OCI-LY3 (cell line): ENCODE data around the gene MGST2.

Experiments used
- H2AFZ ChIP-seq: fragments of 200-600, 300-600 bp; shearing (Covaris generic); 2 replicates; pipeline ENCODE4 v1.6.0; 2014; ENCODE audit warnings: antibody characterized with exemption, low read depth, low read length
- H3K27ac ChIP-seq: fragments of 200-600, 300-600 bp; sonication (generic); 2 replicates; pipeline ENCODE4 v1.5.1; 2014; ENCODE audit warnings: mild to moderate bottlenecking, low read length, moderate library complexity, mixed read lengths
- H3K27me3 ChIP-seq: fragments of 200-600, 300-600 bp; sonication (generic); 2 replicates; pipeline ENCODE4 v1.6.1; 2014; ENCODE audit warnings: low read depth, low read length, mixed read lengths
- H3K36me3 ChIP-seq: fragments of 200-600, 300-600 bp; sonication (generic); replicated peaks from 2 replicates; pipeline ENCODE3; 2014; ENCODE audit warnings: low read depth, low read length, mixed read lengths
- H3K4me1 ChIP-seq: fragments of 300-600, 200-600 bp; sonication (generic); 2 replicates; pipeline ENCODE4 v1.6.1; 2014; ENCODE audit warnings: low read length, mixed read lengths
- H3K4me2 ChIP-seq: fragments of 200-600, 300-600 bp; sonication (generic); 2 replicates; pipeline ENCODE4 v1.6.1; 2014; ENCODE audit warnings: low read length, mixed read lengths
- H3K4me3 ChIP-seq: fragments of 300-600, 200-600 bp; sonication (generic); 2 replicates; pipeline ENCODE4 v1.5.1; 2014; ENCODE audit warnings: antibody characterized with exemption, mild to moderate bottlenecking, low read length, moderate library complexity
- H3K79me2 ChIP-seq: fragments of 300-600, 200-600 bp; shearing (Covaris generic); 2 replicates; pipeline ENCODE4 v1.6.1; 2014; ENCODE audit warnings: mild to moderate bottlenecking, low read length, mixed read lengths
- H3K9ac ChIP-seq: fragments of 300-600, 200-600 bp; shearing (Covaris generic); 2 replicates; pipeline ENCODE4 v1.6.0; 2014; ENCODE audit warnings: mild to moderate bottlenecking, low read length, moderate library complexity
- H3K9me3 ChIP-seq: fragments of 200-600, 300-600 bp; shearing (Covaris generic); 2 replicates; pipeline ENCODE4 v1.6.1; 2014; ENCODE audit warnings: low read length, mixed read lengths; ENCODE audit not compliant: insufficient read depth
- H4K20me1 ChIP-seq: fragments of 200-600, 300-600 bp; sonication (generic); 2 replicates; pipeline ENCODE4 v1.6.1; 2016; ENCODE audit warnings: low read length, mixed read lengths; ENCODE audit not compliant: insufficient read depth
- EZH2phosphoT487 ChIP-seq: fragments of 200-600 bp; shearing (Covaris generic); IDR thresholded peaks from 2 replicates; pipeline ENCODE4 v1.6.1; 2018; ENCODE audit warnings: antibody characterized with exemption, mixed run types, low read depth
- TF ChIP-seq, protein P1 (sequence below): fragments of 200-600, 300-600 bp; sonication (generic); IDR thresholded peaks from 2 replicates; pipeline ENCODE4 v1.5.1; 2014; ENCODE audit warnings: antibody characterized with exemption, low read length, low read depth

MGST2 gene

DNA sequence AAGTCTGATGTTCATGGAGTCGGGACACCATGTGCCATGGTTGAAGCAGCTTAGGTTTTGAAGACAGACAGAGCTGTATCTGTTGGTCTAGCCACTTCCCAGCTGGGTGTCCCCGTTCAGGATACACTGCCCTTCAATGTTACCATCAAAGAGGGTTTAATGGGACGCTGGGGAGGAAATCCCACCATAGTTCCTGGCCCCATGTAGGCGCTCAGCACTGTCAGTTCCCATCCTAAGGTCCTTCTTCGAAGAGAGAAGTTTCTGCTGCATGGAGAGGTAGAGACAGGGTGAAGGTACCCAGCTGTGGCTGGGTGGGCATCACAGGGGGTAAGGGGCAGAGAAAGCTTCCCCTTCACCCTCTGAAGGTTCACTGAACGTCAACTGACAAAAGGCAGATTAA lies 3.7 kb downstream of the MGST2 start:
- Histone ChIP-seq H3K4me1 (peaks cover 5% of the 10 kb centered on the region; the same call in 1 of the 2 replicates), H3K9me3 (no peaks in the 10 kb centered on the region), H3K27ac (no peak overlapping the region), H2AFZ (no peak overlapping the region), H3K79me2 (no peaks in the 10 kb centered on the region), H3K9ac (no peak overlapping the region), H3K36me3 (no peaks in the 10 kb centered on the region), H4K20me1 (no peaks in the 10 kb centered on the region), H3K4me2 (no peak overlapping the region), H3K27me3 (peaks cover 5% of the 10 kb centered on the region; the same call in 1 of the 2 replicates), H3K4me3 (no peak overlapping the region)
- TF ChIP-seq, protein P1, sequence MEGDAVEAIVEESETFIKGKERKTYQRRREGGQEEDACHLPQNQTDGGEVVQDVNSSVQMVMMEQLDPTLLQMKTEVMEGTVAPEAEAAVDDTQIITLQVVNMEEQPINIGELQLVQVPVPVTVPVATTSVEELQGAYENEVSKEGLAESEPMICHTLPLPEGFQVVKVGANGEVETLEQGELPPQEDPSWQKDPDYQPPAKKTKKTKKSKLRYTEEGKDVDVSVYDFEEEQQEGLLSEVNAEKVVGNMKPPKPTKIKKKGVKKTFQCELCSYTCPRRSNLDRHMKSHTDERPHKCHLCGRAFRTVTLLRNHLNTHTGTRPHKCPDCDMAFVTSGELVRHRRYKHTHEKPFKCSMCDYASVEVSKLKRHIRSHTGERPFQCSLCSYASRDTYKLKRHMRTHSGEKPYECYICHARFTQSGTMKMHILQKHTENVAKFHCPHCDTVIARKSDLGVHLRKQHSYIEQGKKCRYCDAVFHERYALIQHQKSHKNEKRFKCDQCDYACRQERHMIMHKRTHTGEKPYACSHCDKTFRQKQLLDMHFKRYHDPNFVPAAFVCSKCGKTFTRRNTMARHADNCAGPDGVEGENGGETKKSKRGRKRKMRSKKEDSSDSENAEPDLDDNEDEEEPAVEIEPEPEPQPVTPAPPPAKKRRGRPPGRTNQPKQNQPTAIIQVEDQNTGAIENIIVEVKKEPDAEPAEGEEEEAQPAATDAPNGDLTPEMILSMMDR = no peak
- TF ChIP-seq EZH2phosphoT487 = no peak

DNA sequence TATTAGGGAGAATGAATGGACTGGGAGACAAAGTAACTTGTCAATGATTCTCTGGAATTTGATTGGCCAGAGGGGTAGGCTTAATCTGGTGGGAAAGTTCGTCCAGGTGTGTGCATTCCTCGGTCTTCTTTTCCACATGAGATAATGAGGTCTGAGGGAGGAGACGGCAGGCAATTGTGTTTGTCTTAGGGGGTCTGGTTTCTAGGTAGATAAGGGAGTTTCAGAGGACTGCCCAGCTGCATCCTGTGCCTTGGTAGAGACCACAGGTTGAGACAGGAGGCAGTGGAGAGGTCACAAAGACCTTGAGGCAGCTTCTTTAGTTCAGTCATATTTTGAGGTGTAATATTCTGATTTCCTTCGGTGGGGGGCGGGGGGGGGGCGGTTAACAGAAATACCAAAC lies 4.3 kb downstream of the MGST2 start:
- H3K36me3 ChIP-seq = no peaks in the 10 kb centered on the region
- H3K9ac ChIP-seq = no peak overlapping the region
- no peak overlapping the region for H3K4me2 ChIP-seq
- no peaks in the 10 kb centered on the region for H3K9me3 ChIP-seq
- H3K4me3 ChIP-seq = no peak overlapping the region
- H2AFZ ChIP-seq = no peak overlapping the region
- peaks cover 5% of the 10 kb centered on the region; the same call in 1 of the 2 replicates for H3K27me3 ChIP-seq
- no peaks in the 10 kb centered on the region for H4K20me1 ChIP-seq
- no peaks in the 10 kb centered on the region for H3K79me2 ChIP-seq
- peaks cover 10% of the 10 kb centered on the region for H3K4me1 ChIP-seq
- H3K27ac ChIP-seq = no peak overlapping the region
- TF ChIP-seq EZH2phosphoT487 = no peak
- TF ChIP-seq, protein P1 = no peak

- no peak overlapping the region for H3K4me3 ChIP-seq
- H3K27ac ChIP-seq = no peak overlapping the region
- H3K79me2 ChIP-seq = no peaks in the 10 kb centered on the region
- no peak overlapping the region for H3K9ac ChIP-seq
- no peaks in the 10 kb centered on the region for H3K36me3 ChIP-seq
- H4K20me1 ChIP-seq = no peaks in the 10 kb centered on the region
- no peak overlapping the region for H3K4me2 ChIP-seq
- H3K4me1 ChIP-seq = peaks cover 13% of the 10 kb centered on the region
- H3K27me3 ChIP-seq = peaks cover 5% of the 10 kb centered on the region; the same call in 1 of the 2 replicates
- no peak for TF ChIP-seq EZH2phosphoT487
- TF ChIP-seq, protein P1 = no peak
- no peaks in the 10 kb centered on the region for H3K9me3 ChIP-seq
- H2AFZ ChIP-seq = no peak overlapping the region
These were observed 5.2 kb downstream of the MGST2 start for GRCh38 chr4:139670775-139671174.

DNA sequence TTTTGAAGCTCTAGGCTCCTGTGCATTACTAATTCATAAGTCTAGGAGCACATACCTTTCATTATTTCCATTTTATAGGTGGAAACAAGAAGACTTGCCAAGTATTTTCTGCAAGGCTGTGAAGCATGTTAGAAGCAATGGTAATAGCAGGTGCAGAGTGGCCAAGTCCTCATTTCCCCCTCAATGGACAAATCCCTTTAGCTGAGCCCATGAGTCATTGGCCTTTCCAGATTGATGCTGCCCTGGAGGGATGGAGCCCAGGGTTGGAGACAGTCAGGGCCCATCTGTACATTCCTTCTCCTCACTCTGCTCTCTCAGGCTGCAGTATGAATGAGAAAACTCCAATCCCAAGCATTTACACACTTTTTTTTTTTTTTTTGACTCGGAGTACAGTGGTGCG lies 6.6 kb downstream of the MGST2 start:
- Histone ChIP-seq H4K20me1 (no peaks in the 10 kb centered on the region), H3K4me3 (no peak overlapping the region)

More for the DNA sequence above, 6.6 kb downstream of the MGST2 start:
- Histone ChIP-seq H3K79me2 (no peaks in the 10 kb centered on the region), H3K27ac (no peak overlapping the region), H3K4me1 (peaks cover 13% of the 10 kb centered on the region), H2AFZ (no peak overlapping the region), H3K36me3 (no peaks in the 10 kb centered on the region), H3K27me3 (peaks cover 5% of the 10 kb centered on the region; the same call in 1 of the 2 replicates), H3K4me2 (no peak overlapping the region), H3K9me3 (no peaks in the 10 kb centered on the region), H3K9ac (no peak overlapping the region)
- no peak for TF ChIP-seq EZH2phosphoT487
- TF ChIP-seq, protein P1 = no peak
